NCI-H146 (cell line): ENCODE data around the gene RRBP1.

Experiments used
- DNase-seq: peaks from one replicate; lab custom pipeline; 2025; lab: John Stamatoyannopoulos, UW

The RRBP1 gene

GRCh38 chr20:17682103-17682888, at the start of gene RRBP1:
RRBP1 (minus strand) TSS chr20:17682242; CDS start chr20:17660507, 21,735 bp downstream.
- DNase-seq: peak; percentile 98

- no peak for DNase-seq
Measured at GRCh38 chr20:17731233-17731632, 49.2 kb upstream of the RRBP1 start.

- DNase-seq: no peak
Measured at GRCh38 chr20:17730071-17730470, 48.0 kb upstream of the RRBP1 start.

- no peak for DNase-seq
Measured at GRCh38 chr20:17728074-17728473, 46.0 kb upstream of the RRBP1 start.

GRCh38 chr20:17727351-17727750, 45.3 kb upstream of the RRBP1 start:
- DNase-seq: no peak

- DNase-seq: no peak
Measured at GRCh38 chr20:17726902-17727301, 44.9 kb upstream of the RRBP1 start.

GRCh38 chr20:17725094-17725835, 43.2 kb upstream of the RRBP1 start:
- DNase-seq: no peak

GRCh38 chr20:17723301-17723691, 41.3 kb upstream of the RRBP1 start:
- no peak for DNase-seq

GRCh38 chr20:17722493-17723300, 40.7 kb upstream of the RRBP1 start:
- no peak for DNase-seq

- DNase-seq: no peak
Measured at GRCh38 chr20:17721802-17722486, 39.9 kb upstream of the RRBP1 start.

GRCh38 chr20:17720755-17721154, 38.7 kb upstream of the RRBP1 start:
- no peak for DNase-seq

GRCh38 chr20:17716331-17716730, 34.3 kb upstream of the RRBP1 start:
- DNase-seq: no peak

GRCh38 chr20:17715075-17715474, 33.0 kb upstream of the RRBP1 start:
- no peak for DNase-seq

- DNase-seq: no peak
Measured at GRCh38 chr20:17714597-17714996, 32.6 kb upstream of the RRBP1 start.

GRCh38 chr20:17712708-17713107, 30.7 kb upstream of the RRBP1 start:
- no peak for DNase-seq

- no peak for DNase-seq
Measured at GRCh38 chr20:17712201-17712600, 30.2 kb upstream of the RRBP1 start.

- no peak for DNase-seq
Measured at GRCh38 chr20:17711267-17711627, 29.2 kb upstream of the RRBP1 start.

GRCh38 chr20:17710379-17711266, 28.6 kb upstream of the RRBP1 start:
- no peak for DNase-seq

GRCh38 chr20:17709361-17710293, 27.6 kb upstream of the RRBP1 start:
- DNase-seq: no peak
